Body of pancreas (tissue), 4 donors: ENCODE results near the gene ATG2B.

Experiments used
- POLR2A ChIP-seq, 3 donors: fragments of 450-650 bp; IDR thresholded peaks; one replicate each; pipeline ENCODE4 v1.6.1; 2016; ENCODE audit warnings: antibody characterized with exemption in 3 of 3, mild to moderate bottlenecking in 2 of 3
- TF ChIP-seq, protein P1 (sequence below), 7 experiments: fragments of 450-650 bp in 4 of 7; fragments of 200-600 bp in 3 of 7; sonication (generic) in 3 of 7; IDR thresholded peaks; one replicate each; pipeline ENCODE4 v1.5.1; 2016 to 2019; ENCODE audit warnings: antibody characterized with exemption in 7 of 7

DNA sequence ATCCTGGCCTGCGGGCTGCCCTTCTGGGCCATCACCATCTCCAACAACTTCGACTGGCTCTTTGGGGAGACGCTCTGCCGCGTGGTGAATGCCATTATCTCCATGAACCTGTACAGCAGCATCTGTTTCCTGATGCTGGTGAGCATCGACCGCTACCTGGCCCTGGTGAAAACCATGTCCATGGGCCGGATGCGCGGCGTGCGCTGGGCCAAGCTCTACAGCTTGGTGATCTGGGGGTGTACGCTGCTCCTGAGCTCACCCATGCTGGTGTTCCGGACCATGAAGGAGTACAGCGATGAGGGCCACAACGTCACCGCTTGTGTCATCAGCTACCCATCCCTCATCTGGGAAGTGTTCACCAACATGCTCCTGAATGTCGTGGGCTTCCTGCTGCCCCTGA lies 122.5 kb downstream of the ATG2B start:
- no peak for TF ChIP-seq POLR2A (IDR thresholded peaks at IDR 0.05)
- TF ChIP-seq, protein P1, sequence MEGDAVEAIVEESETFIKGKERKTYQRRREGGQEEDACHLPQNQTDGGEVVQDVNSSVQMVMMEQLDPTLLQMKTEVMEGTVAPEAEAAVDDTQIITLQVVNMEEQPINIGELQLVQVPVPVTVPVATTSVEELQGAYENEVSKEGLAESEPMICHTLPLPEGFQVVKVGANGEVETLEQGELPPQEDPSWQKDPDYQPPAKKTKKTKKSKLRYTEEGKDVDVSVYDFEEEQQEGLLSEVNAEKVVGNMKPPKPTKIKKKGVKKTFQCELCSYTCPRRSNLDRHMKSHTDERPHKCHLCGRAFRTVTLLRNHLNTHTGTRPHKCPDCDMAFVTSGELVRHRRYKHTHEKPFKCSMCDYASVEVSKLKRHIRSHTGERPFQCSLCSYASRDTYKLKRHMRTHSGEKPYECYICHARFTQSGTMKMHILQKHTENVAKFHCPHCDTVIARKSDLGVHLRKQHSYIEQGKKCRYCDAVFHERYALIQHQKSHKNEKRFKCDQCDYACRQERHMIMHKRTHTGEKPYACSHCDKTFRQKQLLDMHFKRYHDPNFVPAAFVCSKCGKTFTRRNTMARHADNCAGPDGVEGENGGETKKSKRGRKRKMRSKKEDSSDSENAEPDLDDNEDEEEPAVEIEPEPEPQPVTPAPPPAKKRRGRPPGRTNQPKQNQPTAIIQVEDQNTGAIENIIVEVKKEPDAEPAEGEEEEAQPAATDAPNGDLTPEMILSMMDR (IDR thresholded peaks at IDR 0.05): no peak
